Epithelial cell of proximal tubule (primary cell): Measurements from ENCODE around the gene DMD. TPM values are rescaled to one million over a fixed set of nuclear protein-coding genes. Genes with fewer than 3 reads are reported as not detected.
A peak's percentile ranks its signal among the peaks of the same experiment; 100 is the strongest.

Experiments
- DNase-seq: peaks from one replicate; pipeline ENCODE4 v3.0.0-alpha.2; 2011; ENCODE audit warnings: low read depth
- H3K4me3 ChIP-seq: 2 replicates; pipeline ENCODE4 v1.5.1; 2011; ENCODE audit warnings: low read depth, mild to moderate bottlenecking, low read length
- total RNA-seq: library from RNA; depleted of rRNA; stranded (reverse); fragments of >200 nt; gene quantifications from 2 replicates; pipeline ENCODE4 v1.2.3, GENCODE V29; 2015
- TF ChIP-seq, protein P1 (sequence below): conservative IDR thresholded peaks from 2 replicates; pipeline ENCODE4 v1.5.1; 2012; ENCODE audit warnings: low read depth, mild to moderate bottlenecking, low read length

DMD gene
- total RNA-seq, 1 donor from 2014 or later = 1.3 TPM

DNA sequence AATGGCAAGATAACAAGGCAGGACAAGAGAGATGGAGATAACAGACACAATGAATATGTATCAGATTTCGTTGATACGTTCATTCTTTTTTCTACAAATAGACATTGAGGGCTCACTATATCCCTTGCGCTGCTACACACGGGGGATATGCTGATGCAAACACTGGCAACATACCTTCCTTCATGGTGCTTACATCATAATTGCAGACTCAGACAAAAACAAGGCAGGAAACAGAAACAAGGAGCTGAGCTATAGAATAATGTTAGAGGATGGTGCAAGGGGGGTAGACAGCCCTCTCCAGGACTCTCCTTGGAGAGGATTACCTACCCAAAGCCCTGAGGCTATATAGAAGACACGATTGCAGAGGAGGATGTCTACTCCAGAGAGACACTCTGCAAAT is 1069.5 kb downstream of the DMD start:
- TF ChIP-seq, protein P1, sequence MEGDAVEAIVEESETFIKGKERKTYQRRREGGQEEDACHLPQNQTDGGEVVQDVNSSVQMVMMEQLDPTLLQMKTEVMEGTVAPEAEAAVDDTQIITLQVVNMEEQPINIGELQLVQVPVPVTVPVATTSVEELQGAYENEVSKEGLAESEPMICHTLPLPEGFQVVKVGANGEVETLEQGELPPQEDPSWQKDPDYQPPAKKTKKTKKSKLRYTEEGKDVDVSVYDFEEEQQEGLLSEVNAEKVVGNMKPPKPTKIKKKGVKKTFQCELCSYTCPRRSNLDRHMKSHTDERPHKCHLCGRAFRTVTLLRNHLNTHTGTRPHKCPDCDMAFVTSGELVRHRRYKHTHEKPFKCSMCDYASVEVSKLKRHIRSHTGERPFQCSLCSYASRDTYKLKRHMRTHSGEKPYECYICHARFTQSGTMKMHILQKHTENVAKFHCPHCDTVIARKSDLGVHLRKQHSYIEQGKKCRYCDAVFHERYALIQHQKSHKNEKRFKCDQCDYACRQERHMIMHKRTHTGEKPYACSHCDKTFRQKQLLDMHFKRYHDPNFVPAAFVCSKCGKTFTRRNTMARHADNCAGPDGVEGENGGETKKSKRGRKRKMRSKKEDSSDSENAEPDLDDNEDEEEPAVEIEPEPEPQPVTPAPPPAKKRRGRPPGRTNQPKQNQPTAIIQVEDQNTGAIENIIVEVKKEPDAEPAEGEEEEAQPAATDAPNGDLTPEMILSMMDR = no peak
- no peak for DNase-seq
- no peak overlapping the region for H3K4me3 ChIP-seq

DNA sequence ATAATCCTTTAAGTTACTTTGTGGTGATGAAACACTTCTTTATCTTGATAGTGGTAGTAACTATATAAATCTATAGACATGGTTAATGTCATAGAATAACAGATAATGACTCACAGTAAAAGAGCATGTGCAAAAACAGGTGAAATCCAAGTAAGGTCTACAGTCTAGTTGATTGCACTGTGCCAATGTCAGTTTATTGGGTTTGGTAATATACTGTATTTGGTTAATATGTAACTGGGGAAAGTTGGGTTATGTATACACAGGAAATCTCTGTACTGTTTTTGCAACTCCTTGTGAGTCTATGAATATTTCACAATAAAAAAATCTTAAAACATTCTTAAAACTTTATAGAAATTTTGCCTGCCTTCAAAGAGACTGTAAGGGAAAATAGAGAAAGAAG is 1071.9 kb downstream of the DMD start:
- TF ChIP-seq, protein P1 = no peak
- DNase-seq = no peak
- no peak overlapping the region for H3K4me3 ChIP-seq

DNA sequence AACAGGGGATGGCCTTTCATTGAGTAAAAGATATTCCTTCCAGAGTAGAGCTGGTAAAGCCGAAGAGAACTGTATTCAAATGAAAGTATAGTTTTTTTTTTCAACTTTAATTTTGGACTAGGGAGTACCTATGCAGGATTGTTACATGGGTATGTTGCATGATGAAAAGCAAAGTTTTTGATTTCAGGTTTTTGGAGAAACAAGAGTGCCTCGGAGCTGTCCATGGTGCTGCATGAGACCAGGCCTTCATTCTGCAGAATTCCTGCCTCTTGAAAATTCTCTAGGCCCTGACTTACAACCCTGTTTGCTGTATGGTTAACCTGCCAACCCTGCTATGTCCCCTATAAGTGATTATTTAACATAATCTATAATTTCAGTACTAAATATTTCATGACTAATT is 1073.8 kb downstream of the DMD start:
- H3K4me3 ChIP-seq = no peak overlapping the region
- TF ChIP-seq, protein P1 = no peak
- DNase-seq = no peak

DNA sequence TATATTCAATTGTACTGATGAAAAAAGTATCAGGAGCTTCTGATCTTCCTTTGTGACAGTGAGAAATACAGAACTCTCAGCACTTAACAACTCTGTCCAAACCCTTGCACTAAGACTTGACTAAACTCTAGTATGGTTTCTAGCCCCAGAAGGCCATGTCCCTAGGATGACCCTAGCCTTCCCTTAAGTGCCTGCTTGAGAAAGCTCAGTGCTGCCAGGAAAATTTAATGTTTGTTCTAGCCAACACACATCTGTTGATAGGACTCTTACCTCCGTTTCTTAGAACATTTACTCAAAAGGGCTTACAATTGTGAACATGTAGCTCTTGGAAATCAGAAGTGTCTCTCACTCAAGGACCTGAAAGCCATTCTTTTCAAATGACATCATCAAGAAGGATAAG is 1084.4 kb downstream of the DMD start:
- TF ChIP-seq, protein P1 = no peak
- DNase-seq = no peak
- H3K4me3 ChIP-seq = no peak overlapping the region

DNA sequence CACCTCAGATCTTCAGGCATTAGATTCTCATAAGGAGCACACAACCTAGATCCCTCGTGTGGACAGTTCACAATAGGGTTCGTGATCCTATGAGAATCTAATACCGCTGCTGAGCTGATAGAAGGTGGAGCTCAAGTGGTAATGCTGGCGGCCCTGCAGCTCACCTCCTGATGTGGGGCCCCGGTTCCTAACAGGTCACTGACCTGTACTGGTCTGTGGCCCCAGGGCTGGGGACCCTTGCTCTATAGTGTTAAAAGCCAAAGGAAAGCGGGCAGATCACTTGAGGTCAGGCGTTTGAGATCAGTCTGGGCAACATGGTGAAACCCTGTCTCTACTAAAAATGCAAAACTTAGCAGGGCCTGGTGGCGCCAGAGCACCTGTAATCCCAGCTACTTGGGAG is 1092.5 kb downstream of the DMD start:
- TF ChIP-seq, protein P1 = no peak
- no peak overlapping the region for H3K4me3 ChIP-seq
- no peak for DNase-seq

DNA sequence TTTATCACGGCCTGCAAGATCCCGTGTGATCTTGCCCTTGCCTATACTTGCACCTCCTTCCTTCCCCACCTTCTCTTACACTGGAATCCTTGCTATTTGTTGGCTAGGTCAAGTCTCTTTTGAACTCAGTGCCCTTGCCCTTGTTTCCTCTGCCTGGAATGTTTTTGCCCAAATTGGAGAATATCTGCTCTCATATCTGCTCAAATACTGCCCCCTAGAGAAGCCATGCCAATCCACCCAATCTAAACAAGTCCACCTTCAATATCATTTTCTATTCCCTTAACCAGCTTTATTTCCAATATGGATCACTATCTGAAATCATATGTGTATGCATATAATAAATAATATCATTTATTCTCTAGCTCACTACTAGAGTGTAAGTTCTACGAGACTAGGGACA is 1095.3 kb downstream of the DMD start:
- no peak for DNase-seq
- TF ChIP-seq, protein P1 = peak; percentile 53
- H3K4me3 ChIP-seq = no peak overlapping the region

DNA sequence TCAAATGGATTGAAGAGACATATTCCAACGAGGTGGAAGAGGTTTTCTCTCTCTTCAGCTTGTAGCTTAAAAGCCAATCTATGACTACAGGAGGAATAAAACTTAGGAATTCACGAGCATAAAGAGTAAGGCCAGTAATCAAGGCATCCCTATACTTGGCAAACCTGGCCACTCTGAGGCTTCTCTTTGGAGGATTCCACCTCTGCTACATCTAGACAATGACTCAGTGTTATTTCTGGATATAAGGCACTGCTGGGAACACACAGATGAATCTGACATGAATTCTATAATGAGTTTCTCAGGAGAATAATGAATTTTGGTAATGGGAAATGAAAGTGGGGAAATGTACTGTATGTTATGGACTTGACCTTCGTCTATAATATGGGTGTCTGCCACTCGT is 1123.7 kb downstream of the DMD start:
- H3K4me3 ChIP-seq = no peak overlapping the region
- DNase-seq = no peak
- TF ChIP-seq, protein P1 = no peak
